Cardiac muscle cell (in vitro differentiated cells and primary cell): ENCODE measurements around the gene BTF3L4. TPM values are rescaled to one million over a fixed set of nuclear protein-coding genes. Genes with fewer than 3 reads are reported as not detected.

Source experiments
- polyA plus RNA-seq: library from polyadenylated mRNA; unstranded; fragments of >200 nt; fragmentation: Nextera tagmentation; extraction: Ambion mirVana; gene quantifications from 2 replicates; pipeline ENCODE4 v1.2.1, GENCODE V29; 2016
- total RNA-seq: library from RNA; depleted of rRNA; stranded (reverse); fragments of >200 nt; gene quantifications from 2 replicates; pipeline ENCODE4 v1.2.3, GENCODE V29; 2016

The BTF3L4 gene
- total and polyA plus RNA-seq, 2 experiments from 2014 or later: 51.1 to 108 TPM

Other genes starting within 250 kb of the BTF3L4 start
- 34.4 and 51.3 TPM in 2 replicates for gene NRDC, start 177.6 kb upstream of the BTF3L4 start, total RNA-seq
- 109 and 113 TPM in 2 replicates for gene NRDC, start 177.6 kb upstream of the BTF3L4 start, polyA plus RNA-seq
- 2.7 and 6.9 TPM in 2 replicates for gene RAB3B, start 65.6 kb upstream of the BTF3L4 start, total RNA-seq
- gene RAB3B, start 65.6 kb upstream of the BTF3L4 start, polyA plus RNA-seq: 1.5 and 4.2 TPM in 2 replicates
- gene KTI12, start 22.5 kb upstream of the BTF3L4 start, total RNA-seq: 6.2 and 11.9 TPM in 2 replicates
- 6.6 and 11.0 TPM in 2 replicates for gene KTI12, start 22.5 kb upstream of the BTF3L4 start, polyA plus RNA-seq
- 48.8 and 51.9 TPM in 2 replicates for gene TXNDC12, start 1.1 kb upstream of the BTF3L4 start, total RNA-seq
- gene TXNDC12, start 1.1 kb upstream of the BTF3L4 start, polyA plus RNA-seq: 58.0 and 62.4 TPM in 2 replicates
- 23.1 and 30.3 TPM in 2 replicates for gene ZFYVE9, start 85.8 kb downstream of the BTF3L4 start, total RNA-seq
- 7.1 and 9.8 TPM in 2 replicates for gene ZFYVE9, start 85.8 kb downstream of the BTF3L4 start, polyA plus RNA-seq